ENCODE data around the gene STRN. TPM values are rescaled to one million over a fixed set of nuclear protein-coding genes. Genes with fewer than 3 reads are reported as not detected.

Gene STRN
- total RNA-seq, 1 donor from 2014 or later = 24.7 TPM

GRCh38 chr2:36861896-36862295 is 104.4 kb downstream of the STRN start:
- DNase-seq (no peak), ATAC-seq (ENCODE audit: low read depth) (no peak)
- ChIA-PET CTCF (no interaction called here), POLR2A (no interaction called here)
- Mint-ChIP-seq H3K4me1 (no peaks in the 10 kb centered on the region), H3K36me3 (ENCODE audit: low read depth) (peaks cover 85% of the 10 kb centered on the region), H3K27me3 (no peaks in the 10 kb centered on the region), H3K9me3 (peaks cover 9% of the 10 kb centered on the region), H3K4me3 (no peak overlapping the region), H3K27ac (no peak overlapping the region)
- intact Hi-C loops (cut with micrococcal nuclease) = no loop called here
- TF ChIP-seq CTCF (IDR thresholded peaks at IDR 0.05) = no peak

- ATAC-seq (ENCODE audit: low read depth) (no peak), DNase-seq (no peak)
- intact Hi-C loops (cut with micrococcal nuclease) = no loop called here
- Mint-ChIP-seq H3K27me3 (no peaks in the 10 kb centered on the region), H3K9me3 (peaks cover 9% of the 10 kb centered on the region), H3K36me3 (ENCODE audit: low read depth) (peaks cover 77% of the 10 kb centered on the region), H3K27ac (no peak overlapping the region), H3K4me3 (no peak overlapping the region), H3K4me1 (no peaks in the 10 kb centered on the region)
- ChIA-PET CTCF (no interaction called here), POLR2A (no interaction called here)
- TF ChIP-seq CTCF (IDR thresholded peaks at IDR 0.05) = no peak
Measured at GRCh38 chr2:36859366-36859792, 107.0 kb downstream of the STRN start.

GRCh38 chr2:36858551-36859365 is 107.6 kb downstream of the STRN start:
- H3K4me1 Mint-ChIP-seq = no peaks in the 10 kb centered on the region
- DNase-seq (no peak), ATAC-seq (ENCODE audit: low read depth) (no peak)
- no peak overlapping the region for H3K4me3 Mint-ChIP-seq
- peaks cover 76% of the 10 kb centered on the region for H3K36me3 Mint-ChIP-seq (ENCODE audit: low read depth)
- intact Hi-C loops (cut with micrococcal nuclease) = no loop called here
- POLR2A ChIA-PET = no interaction called here
- TF ChIP-seq CTCF (IDR thresholded peaks at IDR 0.05) = no peak
- CTCF ChIA-PET = no interaction called here
- no peaks in the 10 kb centered on the region for H3K27me3 Mint-ChIP-seq
- peak overlapping the region; percentile 9 for H3K27ac Mint-ChIP-seq
- H3K9me3 Mint-ChIP-seq = peaks cover 8% of the 10 kb centered on the region

- no peaks in the 10 kb centered on the region for H3K4me1 Mint-ChIP-seq
- no peak overlapping the region for H3K4me3 Mint-ChIP-seq
- no peak for DNase-seq
- ATAC-seq (ENCODE audit: low read depth) = no peak
- peaks cover 4% of the 10 kb centered on the region for H3K9me3 Mint-ChIP-seq
- ChIA-PET POLR2A (no interaction called here), CTCF (no interaction called here)
- no peak overlapping the region for H3K27ac Mint-ChIP-seq
- H3K36me3 Mint-ChIP-seq (ENCODE audit: low read depth) = peaks cover 73% of the 10 kb centered on the region
- TF ChIP-seq CTCF (IDR thresholded peaks at IDR 0.05) = no peak
- no peaks in the 10 kb centered on the region for H3K27me3 Mint-ChIP-seq
- intact Hi-C loops (cut with micrococcal nuclease) = no loop called here
Measured at GRCh38 chr2:36857713-36858112, 108.6 kb downstream of the STRN start.

GRCh38 chr2:36855429-36855828 is 110.9 kb downstream of the STRN start:
- POLR2A ChIA-PET = no interaction called here
- H3K36me3 Mint-ChIP-seq (ENCODE audit: low read depth) = peaks cover 71% of the 10 kb centered on the region
- no peaks in the 10 kb centered on the region for H3K4me1 Mint-ChIP-seq
- intact Hi-C loops (cut with micrococcal nuclease) = no loop called here
- H3K27me3 Mint-ChIP-seq = no peaks in the 10 kb centered on the region
- no peak for TF ChIP-seq CTCF (IDR thresholded peaks at IDR 0.05)
- H3K27ac Mint-ChIP-seq = no peak overlapping the region
- no peak for DNase-seq
- no peak for ATAC-seq (ENCODE audit: low read depth)
- no peak overlapping the region for H3K4me3 Mint-ChIP-seq
- CTCF ChIA-PET = no interaction called here
- H3K9me3 Mint-ChIP-seq = no peaks in the 10 kb centered on the region

Data from activated B cell treated with CpG ODN at 0.5 μM for 24 hours (primary cell).